AG04450 (cell line): ENCODE results near the gene CCDC137. TPM values are rescaled to one million over a fixed set of nuclear protein-coding genes. Genes with fewer than 3 reads are reported as not detected.
A peak's percentile ranks its signal among the peaks of the same experiment; 100 is the strongest.

Experiments used
- CTCF ChIA-PET: fragments of 300-600, 350-600 bp; formaldehyde crosslinking; extraction: SDS; loops from one replicate; lab custom pipeline; 2022; ENCODE audit warnings: antibody characterized with exemption, inconsistent platforms; lab: Charles Lee
- POLR2A ChIA-PET: fragments of 350-600 bp; formaldehyde crosslinking; extraction: SDS; loops from one replicate; lab custom pipeline; 2021; ENCODE audit warnings: antibody characterized with exemption, inconsistent platforms; lab: Yijun Ruan, JAX
- DNase-seq: peaks from one replicate; pipeline ENCODE4 v3.0.0-alpha.2; 2011; ENCODE audit warnings: low read depth, low spot score
- H3K27ac ChIP-seq: one replicate; pipeline ENCODE4 v1.5.1; 2012; ENCODE audit warnings: low read depth, low read length, control low read depth
- H3K27me3 ChIP-seq: one replicate; pipeline ENCODE4 v1.6.0; 2012; ENCODE audit warnings: low read length; ENCODE audit not compliant: control insufficient read depth, insufficient read depth
- H3K4me3 ChIP-seq: 2 replicates; pipeline ENCODE4 v1.5.1; 2011; ENCODE audit warnings: mild to moderate bottlenecking, low read depth, low read length, control low read depth
- H3K9me3 ChIP-seq: 2 replicates; pipeline ENCODE4 v1.5.1; 2012; ENCODE audit warnings: low read length; ENCODE audit not compliant: control insufficient read depth, insufficient read depth
- CTCF ChIP-seq: IDR thresholded peaks from 2 replicates; pipeline ENCODE4 v1.5.1; 2011; ENCODE audit warnings: low read depth, low read length, control low read depth, inconsistent platforms
- polyA plus RNA-seq: library from polyadenylated mRNA; depleted of rRNA; stranded (reverse); fragments of >200 nt; gene quantifications from 2 replicates; pipeline ENCODE4 v1.2.3, GENCODE V29; 2011

Gene CCDC137
- polyA plus RNA-seq, 1 experiment, result 10.7 TPM

- CTCF ChIA-PET, result no interaction called here
- no peak for DNase-seq
- no peaks in the 10 kb centered on the region for H3K27me3 ChIP-seq
- no peaks in the 10 kb centered on the region; the same call in 1 of the 2 replicates for H3K9me3 ChIP-seq
- no peak overlapping the region for H3K27ac ChIP-seq
- H3K4me3 ChIP-seq, result no peak overlapping the region
- POLR2A ChIA-PET, result interaction anchor here (0.6 to 0.9 kb wide), 2 partner anchors 21 to 274 kb away, joined by 3 read pairs; partner anchors contain the start of genes ARL16 and HGS
- no peak for TF ChIP-seq CTCF
Measured at GRCh38 chr17:81662002-81662401, 4.5 kb upstream of the CCDC137 start.

- no peak for TF ChIP-seq CTCF
- Histone ChIP-seq H3K4me3 (no peak overlapping the region), H3K9me3 (no peaks in the 10 kb centered on the region; the same call in 1 of the 2 replicates), H3K27me3 (no peaks in the 10 kb centered on the region), H3K27ac (no peak overlapping the region)
- no peak for DNase-seq
- ChIA-PET CTCF (no interaction called here), POLR2A (no interaction called here)
Measured at GRCh38 chr17:81664051-81664470, 2.5 kb upstream of the CCDC137 start.

GRCh38 chr17:81665205-81666091 lies 1.1 kb upstream of the CCDC137 start:
- peak overlapping the region; percentile 85 for H3K4me3 ChIP-seq
- no peak for TF ChIP-seq CTCF
- ChIA-PET POLR2A (interaction anchor here (0.8 to 1.8 kb wide), 4 partner anchors 13 to 29 kb away, joined by 3 to 7 read pairs (median 4); partner anchors contain the start of genes ARL16, HGS and NPLOC4), CTCF (interaction anchor here (1.1 to 1.2 kb wide), 2 partner anchors 10 to 64 kb away, joined by 3 to 4 read pairs; no protein-coding TSS in a partner anchor)
- no peaks in the 10 kb centered on the region; the same call in 1 of the 2 replicates for H3K9me3 ChIP-seq
- H3K27me3 ChIP-seq, result no peaks in the 10 kb centered on the region
- peak overlapping the region; percentile 61 for H3K27ac ChIP-seq
- no peak for DNase-seq

- Histone ChIP-seq H3K27ac (peak overlapping the region; percentile 61), H3K4me3 (peak overlapping the region; percentile 85), H3K9me3 (no peaks in the 10 kb centered on the region; the same call in 1 of the 2 replicates), H3K27me3 (no peaks in the 10 kb centered on the region)
- DNase-seq, result no peak
- POLR2A ChIA-PET, result interaction anchor here (0.8 to 1.8 kb wide), 7 partner anchors 10 to 37 kb away, joined by 3 to 7 read pairs (median 4); partner anchors contain the start of genes ARL16, HGS, MRPL12 and NPLOC4
- CTCF ChIA-PET, result interaction anchor here (1.0 to 1.2 kb wide), 2 partner anchors 10 to 65 kb away, joined by 3 to 4 read pairs; no protein-coding TSS in a partner anchor
- no peak for TF ChIP-seq CTCF
Measured at GRCh38 chr17:81666092-81666341, 520 bp upstream of the CCDC137 start.

- Histone ChIP-seq H3K27me3 (no peaks in the 10 kb centered on the region), H3K9me3 (no peaks in the 10 kb centered on the region; the same call in 1 of the 2 replicates), H3K27ac (no peak overlapping the region), H3K4me3 (no peak overlapping the region)
- TF ChIP-seq CTCF, result no peak
- no peak for DNase-seq
- POLR2A ChIA-PET, result interaction anchor here (0.6 to 0.7 kb wide), 2 partner anchors 17 to 259 kb away, joined by 5 to 7 read pairs; no protein-coding TSS in a partner anchor
- CTCF ChIA-PET, result no interaction called here
Measured at GRCh38 chr17:81667754-81668153, 1.2 kb downstream of the CCDC137 start.
